Stimulated activated CD8-positive, alpha-beta memory T cell treated with anti-CD3 and anti-CD28 coated beads, Interleukin-2, amount 100 ng/mL, for 48 hours (primary cell): Measurements from ENCODE around the gene TRRAP.

Source experiments
- DNase-seq, 2 donors: peaks; one replicate each; pipeline ENCODE4 v3.0.0-alpha.2; 2020; ENCODE audit warnings: low read depth in 2 of 2

The TRRAP gene

GRCh38 chr7:98988641-98989040 lies 110.3 kb downstream of the TRRAP start:
- no peak for DNase-seq

- no peak for DNase-seq
Measured at GRCh38 chr7:98990356-98990755, 112.0 kb downstream of the TRRAP start.

GRCh38 chr7:98991141-98991540 lies 112.8 kb downstream of the TRRAP start:
- no peak for DNase-seq

- no peak for DNase-seq
Measured at GRCh38 chr7:98992076-98992475, 113.7 kb downstream of the TRRAP start.

GRCh38 chr7:98993024-98993897 lies 114.9 kb downstream of the TRRAP start:
- no peak for DNase-seq

- DNase-seq = no peak
Measured at GRCh38 chr7:98994046-98994944, 116.0 kb downstream of the TRRAP start.

- DNase-seq = no peak
Measured at GRCh38 chr7:98995111-98995510, 116.8 kb downstream of the TRRAP start.

- no peak for DNase-seq
Measured at GRCh38 chr7:98995523-98996149, 117.3 kb downstream of the TRRAP start.

GRCh38 chr7:98996150-98996552 lies 117.8 kb downstream of the TRRAP start:
- DNase-seq = peak in 1 of 2 donors; percentile 18

- no peak for DNase-seq
Measured at GRCh38 chr7:98997846-98998245, 119.5 kb downstream of the TRRAP start.

- no peak for DNase-seq
Measured at GRCh38 chr7:98998821-98999725, 120.7 kb downstream of the TRRAP start.

GRCh38 chr7:99000196-99000903 lies 122.0 kb downstream of the TRRAP start:
- DNase-seq = no peak

- no peak for DNase-seq
Measured at GRCh38 chr7:99000904-99001465, 122.7 kb downstream of the TRRAP start.

GRCh38 chr7:99001482-99002147 lies 123.3 kb downstream of the TRRAP start:
- DNase-seq = no peak

- no peak for DNase-seq
Measured at GRCh38 chr7:99002148-99002826, 124.0 kb downstream of the TRRAP start.

- no peak for DNase-seq
Measured at GRCh38 chr7:99002827-99003212, 124.5 kb downstream of the TRRAP start.

- DNase-seq = no peak
Measured at GRCh38 chr7:99003419-99003818, 125.1 kb downstream of the TRRAP start.

- DNase-seq = no peak
Measured at GRCh38 chr7:99004216-99004615, 125.9 kb downstream of the TRRAP start.
